Coronary artery (tissue), 2 donors: Measurements from ENCODE around the gene WNK2.

Source experiments
- DNase-seq: peaks from one replicate; pipeline ENCODE4 v3.0.0-alpha.2; 2017; ENCODE audit warnings: low spot score
- H3K27ac ChIP-seq, 2 donors: fragments of 200-600 bp; sonication (generic); one replicate each; pipeline ENCODE4 v1.5.1; 2016 to 2019
- H3K4me3 ChIP-seq: fragments of 200-600 bp; sonication (generic); 2 replicates; pipeline ENCODE4 v1.5.1; 2016; ENCODE audit warnings: mild to moderate bottlenecking, moderate library complexity
- TF ChIP-seq, protein P1 (sequence below): fragments of 200-600 bp; sonication (generic); IDR thresholded peaks from one replicate; pipeline ENCODE4 v1.5.1; 2019; ENCODE audit warnings: antibody characterized with exemption

The WNK2 gene

GRCh38 chr9:93197670-93198069 lies 13.7 kb downstream of the WNK2 start:
- Histone ChIP-seq H3K4me3 (no peak overlapping the region), H3K27ac (no peak overlapping the region)
- no peak for DNase-seq
- TF ChIP-seq, protein P1, sequence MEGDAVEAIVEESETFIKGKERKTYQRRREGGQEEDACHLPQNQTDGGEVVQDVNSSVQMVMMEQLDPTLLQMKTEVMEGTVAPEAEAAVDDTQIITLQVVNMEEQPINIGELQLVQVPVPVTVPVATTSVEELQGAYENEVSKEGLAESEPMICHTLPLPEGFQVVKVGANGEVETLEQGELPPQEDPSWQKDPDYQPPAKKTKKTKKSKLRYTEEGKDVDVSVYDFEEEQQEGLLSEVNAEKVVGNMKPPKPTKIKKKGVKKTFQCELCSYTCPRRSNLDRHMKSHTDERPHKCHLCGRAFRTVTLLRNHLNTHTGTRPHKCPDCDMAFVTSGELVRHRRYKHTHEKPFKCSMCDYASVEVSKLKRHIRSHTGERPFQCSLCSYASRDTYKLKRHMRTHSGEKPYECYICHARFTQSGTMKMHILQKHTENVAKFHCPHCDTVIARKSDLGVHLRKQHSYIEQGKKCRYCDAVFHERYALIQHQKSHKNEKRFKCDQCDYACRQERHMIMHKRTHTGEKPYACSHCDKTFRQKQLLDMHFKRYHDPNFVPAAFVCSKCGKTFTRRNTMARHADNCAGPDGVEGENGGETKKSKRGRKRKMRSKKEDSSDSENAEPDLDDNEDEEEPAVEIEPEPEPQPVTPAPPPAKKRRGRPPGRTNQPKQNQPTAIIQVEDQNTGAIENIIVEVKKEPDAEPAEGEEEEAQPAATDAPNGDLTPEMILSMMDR: no peak

DNA sequence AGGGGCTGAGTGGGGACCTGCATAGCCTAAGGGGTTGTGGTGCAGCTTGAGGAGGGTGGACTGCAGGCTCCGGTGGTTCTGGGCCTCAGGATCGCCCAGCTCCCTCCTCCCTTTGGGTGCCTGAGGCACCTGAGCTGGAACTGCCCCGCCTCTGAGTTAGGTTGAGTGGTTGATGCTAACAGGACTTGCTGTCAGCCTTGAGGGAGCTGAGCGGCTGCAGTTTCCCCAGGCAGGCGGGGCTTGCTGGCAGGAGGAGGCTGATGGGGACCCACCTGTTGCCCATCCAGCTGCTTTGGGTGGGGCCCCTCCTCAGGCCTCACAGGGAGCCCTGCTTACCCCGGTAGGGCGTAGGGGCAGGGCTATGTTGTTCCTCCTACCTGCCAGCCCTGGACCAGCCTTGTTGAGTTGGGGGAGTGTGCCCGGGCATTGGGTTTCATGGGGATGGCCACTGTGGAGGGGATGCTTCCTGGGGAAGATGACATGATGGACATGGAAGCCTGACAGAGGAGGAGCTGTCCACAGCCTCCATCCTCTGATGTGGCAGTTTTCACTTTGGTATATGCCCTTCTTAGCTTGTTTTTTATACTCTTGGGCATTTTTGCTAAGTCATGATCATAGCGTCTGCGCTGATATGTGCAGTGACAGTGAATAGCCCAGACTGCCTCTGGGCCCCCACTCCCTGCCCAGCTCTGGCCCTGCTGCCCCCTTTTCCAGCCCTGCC lies 14.3 kb downstream of the WNK2 start:
- TF ChIP-seq, protein P1: no peak
- DNase-seq: no peak
- no peak overlapping the region for H3K4me3 ChIP-seq
- no peak overlapping the region for H3K27ac ChIP-seq

- no peak for DNase-seq
- Histone ChIP-seq H3K27ac (no peak overlapping the region), H3K4me3 (no peak overlapping the region)
- TF ChIP-seq, protein P1: no peak
Measured at GRCh38 chr9:93198838-93199625, 15.1 kb downstream of the WNK2 start.

DNA sequence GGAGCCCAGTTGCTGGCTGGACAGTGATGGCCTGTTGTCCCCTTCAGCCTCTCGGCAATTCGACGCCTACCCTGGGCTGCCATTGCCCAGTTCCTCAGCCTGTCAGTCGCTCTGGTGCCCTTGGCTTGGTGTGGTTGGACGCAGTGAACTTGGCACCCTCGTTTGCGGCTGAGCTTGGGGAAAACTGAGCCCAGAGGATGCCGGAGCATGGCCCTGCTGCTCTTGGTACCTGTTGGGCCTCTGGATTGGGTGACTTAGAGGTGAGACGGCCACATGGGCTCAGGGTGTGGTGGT lies 16.5 kb downstream of the WNK2 start:
- Histone ChIP-seq H3K4me3 (no peak overlapping the region), H3K27ac (no peak overlapping the region)
- DNase-seq: no peak
- TF ChIP-seq, protein P1: no peak

DNA sequence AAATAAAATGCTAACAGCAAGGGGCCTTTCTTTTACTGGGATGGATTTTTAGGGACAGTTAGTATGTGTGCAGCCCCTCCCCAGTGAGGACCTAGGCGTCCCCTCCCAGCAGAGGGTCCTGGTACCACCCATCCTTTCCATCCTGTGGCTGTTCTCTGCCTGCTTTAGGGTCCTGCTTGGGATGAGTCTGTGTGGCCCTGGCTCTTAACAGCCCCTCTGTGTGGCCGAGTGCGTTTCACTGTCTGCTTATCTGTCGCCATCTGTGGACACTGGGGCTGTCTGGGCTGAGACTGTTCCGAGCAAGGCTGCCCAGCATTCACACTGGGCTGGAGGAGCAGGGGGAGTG lies 17.0 kb downstream of the WNK2 start:
- no peak overlapping the region for H3K4me3 ChIP-seq
- TF ChIP-seq, protein P1: no peak
- H3K27ac ChIP-seq: no peak overlapping the region
- no peak for DNase-seq

DNA sequence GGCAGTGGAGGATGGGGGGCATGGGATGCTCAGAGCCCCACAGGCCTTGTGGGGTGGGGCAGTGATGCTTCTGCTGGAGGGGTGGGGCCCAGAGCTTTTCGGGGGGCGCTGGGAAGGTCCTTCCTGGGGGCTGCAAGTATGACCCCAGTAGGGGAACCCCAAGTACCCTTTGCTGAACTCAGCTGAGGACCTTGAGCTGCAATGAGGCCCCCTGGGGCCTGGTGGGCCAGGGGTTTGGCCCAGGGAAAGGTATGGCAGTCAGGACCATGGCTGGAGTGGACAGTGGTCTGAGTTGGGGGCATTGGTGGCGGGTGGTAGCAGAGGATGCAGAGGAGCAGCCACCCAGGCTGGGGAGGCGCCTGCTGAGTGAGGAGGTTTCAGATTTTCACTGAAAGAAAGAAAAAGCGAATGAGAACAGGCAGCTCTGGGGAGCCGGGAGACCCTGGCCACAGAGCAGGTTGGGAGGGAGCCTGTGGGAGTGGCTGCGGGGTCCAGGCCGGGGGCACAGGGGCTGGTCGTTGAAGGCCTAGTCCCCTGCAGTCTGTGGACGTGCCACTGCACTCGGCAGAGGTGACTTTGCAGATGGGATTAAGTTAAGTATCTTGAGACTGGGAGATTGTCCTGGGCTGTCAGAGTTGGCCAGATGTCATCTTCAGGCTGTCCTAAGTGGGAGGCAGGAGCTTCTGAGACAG lies 19.2 kb downstream of the WNK2 start:
- Histone ChIP-seq H3K27ac (no peak overlapping the region), H3K4me3 (no peak overlapping the region)
- TF ChIP-seq, protein P1: no peak
- DNase-seq: no peak
